Stomach (tissue), 4 donors: Measurements from ENCODE around the gene PRKCE.

Experiments
- POLR2A ChIP-seq, 4 donors: fragments of 450-650 bp; IDR thresholded peaks; one replicate each; pipeline ENCODE4 v1.6.1; 2016; ENCODE audit warnings: antibody characterized with exemption in 4 of 4, control low read depth in 2 of 4, mild to moderate bottlenecking in 1 of 4, moderate library complexity in 1 of 4
- POLR2AphosphoS5 ChIP-seq, 3 donors: sonication (generic); formaldehyde crosslinking; IDR thresholded peaks; one replicate each; pipeline ENCODE4 v1.6.1; 2016; ENCODE audit warnings: antibody characterized with exemption in 3 of 3
- TF ChIP-seq, protein P1 (sequence below), 7 experiments: fragments of 450-650 bp in 4 of 7; fragments of 200-600 bp in 3 of 7; sonication (generic) in 3 of 7; IDR thresholded peaks; one replicate each; pipeline ENCODE4 v1.5.1; 2016 to 2019; ENCODE audit warnings: antibody characterized with exemption in 7 of 7, control low read depth in 2 of 7, mild to moderate bottlenecking in 1 of 7

DNA sequence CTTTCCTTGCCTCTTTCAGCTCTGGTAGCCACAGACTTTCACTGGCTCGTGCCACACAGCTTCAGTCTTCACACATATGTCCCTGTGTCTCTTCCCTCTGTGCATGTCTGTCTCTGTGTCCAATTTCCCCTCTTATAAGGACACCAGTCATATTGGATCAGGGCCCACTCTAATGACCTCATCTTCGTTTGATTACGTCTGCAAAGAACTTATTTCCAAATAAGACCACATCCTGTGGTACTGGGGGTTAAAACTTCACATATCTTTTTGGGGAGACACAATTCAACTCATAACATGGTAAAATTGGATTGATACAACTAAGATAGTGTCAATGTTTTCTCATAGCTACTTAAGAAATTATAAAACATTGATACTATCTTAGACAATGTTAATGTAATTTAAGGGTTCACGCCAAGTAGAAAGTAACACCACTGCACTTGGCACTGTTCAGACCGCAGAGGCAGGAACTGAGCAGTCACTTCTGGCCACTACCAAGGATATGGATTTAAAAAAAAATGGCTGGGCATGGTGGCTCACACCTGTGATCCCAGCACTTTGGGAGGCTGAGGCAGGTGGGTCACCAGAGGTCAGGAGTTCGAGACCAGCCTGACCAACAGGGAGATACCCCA lies 526.1 kb downstream of the PRKCE start:
- TF ChIP-seq, protein P1, sequence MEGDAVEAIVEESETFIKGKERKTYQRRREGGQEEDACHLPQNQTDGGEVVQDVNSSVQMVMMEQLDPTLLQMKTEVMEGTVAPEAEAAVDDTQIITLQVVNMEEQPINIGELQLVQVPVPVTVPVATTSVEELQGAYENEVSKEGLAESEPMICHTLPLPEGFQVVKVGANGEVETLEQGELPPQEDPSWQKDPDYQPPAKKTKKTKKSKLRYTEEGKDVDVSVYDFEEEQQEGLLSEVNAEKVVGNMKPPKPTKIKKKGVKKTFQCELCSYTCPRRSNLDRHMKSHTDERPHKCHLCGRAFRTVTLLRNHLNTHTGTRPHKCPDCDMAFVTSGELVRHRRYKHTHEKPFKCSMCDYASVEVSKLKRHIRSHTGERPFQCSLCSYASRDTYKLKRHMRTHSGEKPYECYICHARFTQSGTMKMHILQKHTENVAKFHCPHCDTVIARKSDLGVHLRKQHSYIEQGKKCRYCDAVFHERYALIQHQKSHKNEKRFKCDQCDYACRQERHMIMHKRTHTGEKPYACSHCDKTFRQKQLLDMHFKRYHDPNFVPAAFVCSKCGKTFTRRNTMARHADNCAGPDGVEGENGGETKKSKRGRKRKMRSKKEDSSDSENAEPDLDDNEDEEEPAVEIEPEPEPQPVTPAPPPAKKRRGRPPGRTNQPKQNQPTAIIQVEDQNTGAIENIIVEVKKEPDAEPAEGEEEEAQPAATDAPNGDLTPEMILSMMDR (IDR thresholded peaks at IDR 0.05), result no peak
- TF ChIP-seq POLR2AphosphoS5 (IDR thresholded peaks at IDR 0.05) (no peak), POLR2A (IDR thresholded peaks at IDR 0.05) (no peak)
